HL-60 (cell line): ENCODE measurements around the gene OR7C2.

Experiments
- CTCF ChIP-seq: IDR thresholded peaks from one replicate; pipeline ENCODE4 v1.5.1; 2011; ENCODE audit warnings: low read length, control low read depth, inconsistent platforms; ENCODE audit not compliant: insufficient read depth
- POLR2AphosphoS5 ChIP-seq: IDR thresholded peaks from 2 replicates; pipeline ENCODE4 v1.6.1; 2012; ENCODE audit warnings: low read depth
- REST ChIP-seq: IDR thresholded peaks from 2 replicates; pipeline ENCODE4 v1.6.1; 2012; ENCODE audit warnings: low read depth; ENCODE audit not compliant: insufficient replicate concordance

GRCh38 chr19:14968247-14968646, 27.0 kb downstream of the OR7C2 start:
- TF ChIP-seq CTCF (no peak), POLR2AphosphoS5 (no peak), REST (no peak)
